HG02571 (cell line): ENCODE results near the gene ACOXL.
A peak's percentile ranks its signal among the peaks of the same experiment; 100 is the strongest.

Experiments used
- ATAC-seq: cut with Tn5 transposase; IDR thresholded peaks from one replicate; pipeline ENCODE4 v1.9.1; 2021; ENCODE audit warnings: mild to moderate bottlenecking, moderate library complexity; ENCODE audit not compliant: unreplicated experiment

The ACOXL gene

DNA sequence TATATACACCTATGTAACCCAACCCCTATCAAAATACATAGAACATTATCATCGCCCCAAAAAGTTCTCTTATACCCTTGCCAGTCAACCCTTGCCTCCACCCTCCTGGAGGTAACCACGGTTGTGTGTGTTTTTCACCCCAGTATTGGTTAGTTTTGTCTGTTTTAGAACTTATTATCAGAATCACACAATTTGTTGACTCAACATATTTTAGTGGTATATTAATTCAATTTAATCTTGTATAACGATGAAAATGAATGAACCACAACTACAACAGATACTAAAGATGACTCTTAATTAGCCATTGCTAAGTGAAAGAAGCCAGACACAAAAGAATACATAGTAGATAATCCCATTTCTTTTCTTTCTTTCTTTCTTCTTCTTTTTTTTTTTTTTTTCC, 19.3 kb downstream of the ACOXL start:
- ATAC-seq = no peak

DNA sequence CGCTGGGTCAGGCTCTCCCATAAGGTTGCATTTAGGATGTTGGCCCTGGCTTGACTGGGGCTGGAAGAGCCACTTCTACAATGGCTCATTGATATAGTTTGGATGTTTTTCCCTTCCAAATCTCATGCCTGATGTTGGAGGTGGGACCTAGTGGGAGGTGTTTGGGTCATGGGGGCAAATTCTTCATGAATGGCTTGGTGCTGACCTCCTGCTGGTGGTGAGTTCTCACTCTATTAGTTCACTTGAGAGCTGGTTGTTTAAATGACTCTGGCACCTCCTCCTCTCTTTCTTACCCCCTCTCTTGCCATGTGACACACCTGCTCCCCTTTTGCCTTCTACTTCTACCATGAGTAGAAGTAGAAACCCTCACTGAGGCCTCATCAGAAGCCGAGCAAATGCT, 20.5 kb downstream of the ACOXL start:
- no peak for ATAC-seq

DNA sequence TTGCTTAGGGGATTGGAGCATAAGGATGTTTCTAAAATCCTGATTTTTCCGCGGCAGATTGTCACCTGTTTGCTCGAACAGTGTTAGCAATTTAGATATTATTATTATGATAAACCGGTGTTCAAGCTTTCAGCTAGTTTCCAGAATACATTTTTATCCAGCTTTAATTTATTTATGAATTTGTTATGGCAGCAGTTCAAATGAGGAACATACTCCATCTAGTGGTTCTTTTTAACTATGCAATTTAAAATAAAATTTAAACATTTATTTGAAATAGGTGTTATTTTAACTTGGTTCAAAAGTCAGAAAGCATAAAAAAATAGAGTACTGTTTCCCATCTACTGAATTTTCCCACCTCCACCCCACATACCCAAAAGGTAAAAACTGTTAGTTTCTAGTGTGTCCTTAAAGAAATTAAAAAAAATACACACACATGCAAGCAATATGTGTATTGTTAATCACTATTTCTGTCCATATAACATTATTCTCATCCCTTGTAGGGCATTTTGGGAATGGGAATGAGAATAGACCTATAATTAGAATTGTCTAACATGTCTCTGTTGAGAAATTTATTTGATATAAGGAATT, 23.2 kb downstream of the ACOXL start:
- no peak for ATAC-seq

DNA sequence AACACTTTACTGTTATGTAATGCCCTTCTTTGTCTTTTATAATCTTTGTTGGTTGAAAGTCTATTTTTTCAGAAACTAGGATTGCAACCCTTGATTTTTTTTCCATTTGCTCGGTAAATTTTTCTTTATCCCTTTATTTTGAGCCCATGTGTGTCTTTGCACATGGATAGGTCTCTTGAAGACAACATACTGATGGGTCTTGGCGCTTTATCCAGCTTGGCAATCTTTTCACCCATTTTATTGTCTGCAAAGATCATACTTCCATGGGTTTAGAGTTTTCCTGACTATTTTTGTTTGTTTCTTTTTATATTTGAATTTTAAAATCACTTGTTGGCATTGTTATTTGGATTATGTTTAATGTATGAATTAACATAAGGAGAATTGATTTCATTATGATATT, 27.0 kb downstream of the ACOXL start:
- ATAC-seq = no peak

DNA sequence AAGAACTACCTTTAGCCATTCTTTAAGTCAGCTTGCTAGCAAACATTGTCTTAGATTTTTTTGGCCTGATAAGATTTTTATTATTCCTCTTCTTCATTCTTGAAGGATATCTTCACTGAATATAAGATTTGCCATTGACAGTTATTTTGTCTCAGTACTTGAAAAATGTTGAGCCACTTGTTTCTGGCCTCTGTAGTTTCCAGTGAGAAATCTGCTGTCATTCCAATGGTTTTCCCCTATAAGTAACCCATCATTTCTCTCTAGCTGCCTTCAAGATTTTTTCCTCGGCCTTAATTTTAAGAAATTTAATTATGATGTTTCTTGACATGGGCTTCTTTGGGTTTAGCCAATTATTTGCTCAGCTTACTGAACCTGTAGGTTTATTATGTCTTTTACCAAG, 32.6 kb downstream of the ACOXL start:
- ATAC-seq = no peak

DNA sequence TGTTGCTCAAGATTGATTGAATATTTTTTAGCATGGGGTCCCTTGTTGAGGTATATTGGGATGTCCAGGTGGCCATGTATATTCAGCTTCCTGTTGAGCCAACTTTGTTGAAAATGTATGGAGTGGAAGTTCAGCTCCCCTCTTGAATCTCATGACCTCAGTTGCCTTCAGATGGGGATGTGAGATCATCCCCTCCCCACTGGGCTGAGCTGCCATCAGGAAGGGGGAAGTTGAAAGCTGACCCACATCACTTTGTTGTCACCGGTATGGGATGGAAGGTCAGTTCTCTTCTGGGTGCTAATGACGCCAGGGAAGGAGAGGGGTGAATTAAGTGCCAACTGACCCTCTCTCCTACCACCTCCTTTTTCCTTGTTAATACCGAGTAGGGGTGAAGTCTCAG, 33.9 kb downstream of the ACOXL start:
- ATAC-seq = no peak

DNA sequence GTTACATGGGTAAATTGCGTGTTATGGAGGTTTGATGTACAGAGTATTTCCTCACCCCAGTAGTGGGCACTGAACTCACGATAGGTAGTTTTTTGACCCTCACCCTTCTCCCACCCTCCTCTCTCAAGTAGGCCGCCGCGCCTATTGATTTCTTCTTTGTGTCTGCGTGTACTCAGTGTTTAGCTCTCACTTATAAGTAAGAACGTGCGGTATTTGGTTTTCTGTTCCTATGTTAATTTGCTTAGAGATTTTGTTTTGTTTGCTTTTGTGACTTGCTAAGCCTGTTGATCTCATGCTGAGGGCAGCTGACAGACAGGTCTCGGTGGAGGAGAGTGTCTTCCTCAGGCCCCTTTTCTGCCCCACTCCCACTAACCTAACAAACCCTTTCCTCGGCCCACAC, 36.2 kb downstream of the ACOXL start:
- ATAC-seq = no peak

DNA sequence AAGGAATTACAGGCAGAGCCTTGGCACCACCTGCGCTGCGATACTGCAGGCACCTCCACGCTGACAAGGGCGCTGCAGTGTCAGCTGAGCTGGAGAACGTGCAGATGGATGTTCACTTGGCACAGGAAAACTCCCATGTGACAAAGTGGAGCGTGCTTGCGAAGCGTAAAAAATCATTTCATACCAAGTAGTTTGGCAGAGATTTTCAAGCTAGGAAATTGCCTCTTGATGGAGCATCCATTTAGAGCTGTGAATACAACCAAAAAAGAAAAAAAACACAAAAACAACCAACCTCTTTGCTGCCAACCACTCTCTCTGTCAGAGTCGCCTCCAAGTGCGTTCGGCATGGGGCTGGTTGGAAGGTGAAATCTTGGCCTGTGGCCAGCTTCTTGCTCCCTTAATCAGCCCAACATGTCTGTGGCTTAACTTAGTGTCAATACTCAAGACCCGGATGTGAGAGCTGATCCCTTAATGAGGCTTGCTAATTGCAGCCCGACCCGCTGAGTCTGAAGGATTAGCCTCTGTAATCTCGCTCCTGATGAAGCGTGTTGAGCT, 38.1 kb downstream of the ACOXL start:
- no peak for ATAC-seq

DNA sequence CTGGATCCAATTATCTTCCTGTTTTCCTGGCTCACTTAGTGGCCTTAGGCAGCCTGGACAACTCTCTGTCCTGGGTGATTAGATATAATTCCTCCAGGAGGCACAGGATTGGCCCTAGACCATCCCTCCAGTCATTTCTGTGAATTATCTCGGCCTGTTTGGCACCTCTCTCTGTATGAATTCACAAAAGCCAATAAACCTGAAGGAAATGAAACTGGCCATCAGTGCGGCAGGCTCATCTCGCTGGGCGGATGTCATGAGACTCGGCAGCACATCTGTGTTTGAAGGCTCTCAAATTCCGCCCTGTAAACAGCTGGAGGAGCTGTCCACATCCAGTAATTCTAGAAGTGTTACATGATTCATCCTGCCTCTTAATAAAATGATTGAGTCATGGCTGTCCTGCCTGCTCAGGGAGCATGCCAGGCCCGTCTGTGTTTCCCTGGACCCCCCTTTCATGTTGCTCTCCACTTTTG, 38.6 kb downstream of the ACOXL start:
- ATAC-seq = no peak

DNA sequence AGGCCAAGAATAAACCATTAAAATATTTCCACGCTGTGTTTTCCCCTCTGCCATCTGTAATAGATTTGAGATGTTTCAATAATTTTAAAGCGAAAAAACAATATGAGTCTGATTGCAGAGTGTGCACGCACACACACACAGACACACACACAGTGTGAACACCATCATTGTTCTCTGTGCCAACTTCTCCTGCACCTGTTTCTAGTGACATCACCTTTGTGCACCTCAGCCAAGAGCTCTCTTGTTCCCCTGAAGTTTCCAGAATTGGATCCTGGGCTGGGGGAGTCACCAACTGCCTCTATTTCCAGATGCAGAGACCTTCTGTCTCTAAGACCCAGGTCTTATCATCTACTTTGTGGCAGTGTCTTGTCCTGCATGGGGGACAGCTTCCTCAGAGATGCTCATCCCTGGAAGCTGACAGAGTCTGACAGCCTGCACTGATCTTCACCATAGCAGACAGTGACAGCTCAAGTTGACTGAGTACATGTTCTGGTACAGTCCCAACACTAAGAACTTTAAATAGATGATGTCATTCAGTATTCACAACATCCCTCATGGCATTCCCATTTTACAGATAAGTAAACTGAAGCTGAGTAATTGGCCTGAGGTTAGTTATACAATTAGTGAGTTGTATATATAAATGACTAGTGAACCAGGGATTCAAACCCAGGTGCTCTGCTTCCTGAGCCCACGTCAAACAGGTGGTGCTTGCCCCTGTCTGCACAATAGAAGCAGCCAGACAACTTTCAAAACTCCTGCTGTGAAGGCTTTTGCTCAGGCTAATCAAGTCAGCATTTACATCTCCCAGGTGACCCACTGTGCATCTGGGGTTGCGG, 39.4 kb downstream of the ACOXL start:
- ATAC-seq = no peak

DNA sequence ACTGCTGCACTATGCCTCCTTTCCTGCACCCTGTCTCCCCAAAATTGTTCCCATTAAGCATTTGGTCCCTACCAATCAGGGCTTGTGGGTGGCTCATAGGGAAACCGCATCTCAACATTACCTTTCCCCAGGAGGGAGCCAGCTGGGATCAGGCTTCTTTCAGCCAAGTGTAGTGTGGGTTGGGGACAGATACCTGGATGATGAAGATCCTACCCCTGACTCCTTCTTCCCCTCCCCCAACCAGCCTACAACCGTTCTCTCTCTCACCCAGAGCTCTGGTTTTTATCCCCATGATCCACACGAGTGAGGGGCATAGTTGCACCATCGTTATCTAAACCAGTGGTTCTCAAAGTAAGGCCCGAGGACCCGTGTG, 40.0 kb downstream of the ACOXL start:
- no peak for ATAC-seq

DNA sequence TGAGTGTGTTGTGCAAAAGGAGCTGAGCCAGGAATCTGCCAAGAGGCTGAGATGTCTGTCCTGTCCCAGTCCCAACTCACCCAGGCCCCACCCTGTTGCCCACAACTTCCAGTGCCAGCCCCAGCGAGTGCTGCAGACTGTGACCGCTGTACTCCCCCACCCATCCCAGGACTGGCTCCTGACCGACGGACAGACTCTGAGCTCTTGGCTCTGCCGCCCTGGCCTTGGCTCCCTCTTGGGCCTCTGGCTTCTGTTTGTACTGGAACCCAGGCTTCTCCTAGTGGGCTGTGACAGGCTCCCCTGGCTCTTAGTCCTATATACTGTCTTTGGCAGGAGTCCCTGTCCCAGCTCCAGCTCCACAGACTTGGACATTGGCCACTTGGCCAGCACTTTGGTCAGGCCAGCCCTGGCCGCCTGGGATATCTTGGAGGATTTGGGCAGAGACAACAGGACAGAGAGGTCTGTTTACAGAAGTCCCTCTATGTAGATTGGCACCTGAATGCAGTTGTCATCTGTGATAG, 41.1 kb downstream of the ACOXL start:
- no peak for ATAC-seq

DNA sequence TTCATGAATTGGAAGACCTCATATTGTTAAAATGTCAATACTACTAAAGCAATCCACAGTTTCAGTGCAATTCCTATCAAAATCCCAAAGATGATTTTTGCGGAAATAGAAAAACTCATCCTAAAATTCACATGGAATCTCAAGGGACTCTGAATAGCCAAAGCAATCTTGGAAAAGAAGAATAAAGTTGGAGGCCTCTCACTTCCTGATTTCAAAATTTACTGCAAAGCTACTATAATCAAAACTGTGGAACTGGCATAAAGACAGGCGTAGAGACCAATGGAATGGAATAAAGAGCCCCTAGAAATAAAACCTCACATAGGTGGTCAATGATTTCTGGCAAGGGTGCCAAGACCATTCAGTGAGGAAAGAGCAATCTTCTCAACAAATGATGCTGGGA, 42.3 kb downstream of the ACOXL start:
- ATAC-seq = no peak

DNA sequence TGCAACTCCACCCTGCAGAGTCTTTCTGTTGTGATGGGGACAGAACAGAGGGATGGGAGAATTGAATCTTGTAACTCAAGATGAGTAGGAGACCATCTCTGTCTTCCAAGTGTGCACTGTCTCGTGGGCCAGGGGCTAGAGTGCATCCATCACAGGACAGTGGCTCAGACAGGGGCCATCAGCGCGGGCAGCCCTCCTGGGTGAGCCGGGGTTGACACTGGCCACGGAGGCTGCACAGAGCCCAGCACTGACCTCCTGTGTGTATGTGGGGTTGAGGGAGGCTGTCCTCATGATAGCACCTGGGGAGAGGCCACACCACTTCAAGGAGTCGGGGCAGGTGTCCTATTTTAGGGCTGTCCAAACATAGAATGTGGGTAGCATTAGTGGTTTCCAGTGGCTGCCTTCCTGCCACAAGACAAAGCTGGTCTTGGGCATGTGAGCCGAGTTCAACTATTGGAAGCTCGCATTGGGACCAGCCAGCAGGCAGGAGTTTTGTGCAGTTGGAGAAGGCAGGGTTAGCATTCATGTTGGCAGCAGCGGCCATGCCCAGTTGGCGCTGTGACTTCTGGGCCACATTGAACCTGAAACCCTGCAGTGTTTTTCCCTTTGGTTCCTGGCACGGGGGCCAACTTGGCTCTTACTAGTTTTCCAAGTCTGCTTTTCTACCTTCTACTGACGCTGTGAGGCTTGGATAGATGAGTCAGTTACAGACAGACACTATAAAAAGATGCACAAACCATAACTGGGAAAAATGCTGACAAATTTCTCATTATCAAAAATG, 45.3 kb downstream of the ACOXL start:
- ATAC-seq = no peak

DNA sequence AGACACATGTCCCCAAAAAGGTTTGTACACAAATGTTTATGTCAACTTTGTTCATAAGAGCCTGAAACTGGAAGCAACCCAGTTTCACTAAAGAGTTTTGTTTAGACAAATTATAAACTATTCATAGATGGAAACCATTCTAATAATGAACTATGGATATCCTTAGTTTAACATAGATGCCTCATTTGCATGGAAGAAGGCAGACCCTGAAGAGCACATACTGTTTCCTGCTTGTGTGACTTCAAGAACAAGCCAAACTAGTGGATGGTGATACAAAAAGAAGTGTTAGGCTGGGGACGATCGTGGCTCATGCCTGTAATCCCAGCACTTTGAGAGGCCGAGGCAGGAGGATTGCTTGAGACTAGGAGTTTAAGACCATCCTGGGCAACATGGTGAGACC, 48.1 kb downstream of the ACOXL start:
- ATAC-seq = peak; percentile 54

DNA sequence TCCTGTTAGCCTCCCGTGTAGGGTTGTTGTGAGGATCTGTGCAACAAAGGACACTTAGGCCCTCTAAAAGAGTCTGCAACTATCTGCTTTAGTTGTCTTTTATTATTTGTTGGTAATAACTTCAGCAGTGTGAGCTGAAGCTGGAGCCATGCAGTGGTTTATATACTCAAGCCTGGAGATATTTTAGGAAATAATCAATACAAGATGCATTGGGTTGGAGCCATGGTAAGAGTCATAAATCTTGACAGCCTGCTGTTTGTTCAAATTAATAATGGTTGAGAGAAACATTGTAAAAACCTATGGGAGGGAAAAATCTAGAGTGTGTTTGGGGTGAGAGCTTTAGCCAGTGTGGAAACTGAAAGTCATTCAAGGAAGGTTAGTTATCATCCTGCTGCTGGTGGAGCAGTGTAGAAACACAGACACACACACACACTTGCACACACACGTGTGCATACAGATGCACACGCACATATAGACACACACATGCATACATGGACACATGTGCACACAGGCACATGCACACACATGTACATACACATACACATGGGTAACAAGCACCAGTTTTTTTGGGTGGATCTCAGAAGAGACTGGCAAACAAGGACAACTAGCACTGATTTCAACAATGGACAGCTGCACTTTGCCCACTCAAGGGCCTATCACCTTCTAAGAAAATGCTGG, 51.0 kb downstream of the ACOXL start:
- ATAC-seq = no peak

DNA sequence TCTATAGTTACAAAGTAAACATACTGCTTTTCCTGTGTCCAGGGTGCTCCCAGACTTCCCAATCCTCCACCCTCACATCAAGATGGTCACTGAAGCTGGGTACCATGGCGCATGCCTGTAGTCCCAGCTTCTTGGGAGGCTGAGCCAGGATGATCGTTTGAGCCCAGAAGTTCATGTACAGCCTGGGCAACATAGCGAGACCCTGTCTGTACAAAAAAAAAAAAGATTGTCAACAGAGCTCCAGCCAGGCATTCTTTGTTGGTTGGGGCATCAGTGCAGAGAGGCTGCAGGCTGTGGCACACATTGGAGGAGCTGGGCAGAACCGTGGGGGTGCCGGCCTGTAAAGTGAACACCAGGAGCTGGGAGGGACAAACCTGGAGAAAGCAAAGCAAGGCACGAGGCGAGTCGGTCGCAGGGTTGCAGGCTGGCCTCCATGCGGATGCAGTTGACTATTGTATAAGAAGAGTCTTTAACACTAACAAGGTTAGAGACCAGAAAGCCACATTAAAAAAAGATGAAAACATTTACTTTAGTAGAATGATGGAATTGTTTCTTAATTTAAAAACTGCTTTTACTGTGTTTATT, 51.8 kb downstream of the ACOXL start:
- ATAC-seq = no peak

DNA sequence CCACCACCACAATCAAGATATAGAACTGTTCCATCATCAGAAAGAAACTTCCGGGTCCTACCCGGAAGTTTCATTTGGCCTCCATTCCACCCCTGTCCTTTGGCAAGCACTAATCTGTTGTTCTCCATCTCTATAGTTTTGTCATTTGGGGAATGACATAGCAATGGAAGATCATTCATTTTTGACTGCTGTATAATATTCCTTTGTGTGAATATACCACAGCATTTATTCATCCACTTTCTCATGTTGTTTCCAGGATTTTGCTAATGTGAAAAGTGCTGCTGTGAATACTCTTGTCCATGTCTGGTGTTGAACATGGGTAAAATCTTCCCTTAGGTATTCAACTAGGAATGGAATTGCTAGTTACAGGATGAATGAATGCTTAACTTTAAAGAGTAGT, 53.1 kb downstream of the ACOXL start:
- no peak for ATAC-seq

DNA sequence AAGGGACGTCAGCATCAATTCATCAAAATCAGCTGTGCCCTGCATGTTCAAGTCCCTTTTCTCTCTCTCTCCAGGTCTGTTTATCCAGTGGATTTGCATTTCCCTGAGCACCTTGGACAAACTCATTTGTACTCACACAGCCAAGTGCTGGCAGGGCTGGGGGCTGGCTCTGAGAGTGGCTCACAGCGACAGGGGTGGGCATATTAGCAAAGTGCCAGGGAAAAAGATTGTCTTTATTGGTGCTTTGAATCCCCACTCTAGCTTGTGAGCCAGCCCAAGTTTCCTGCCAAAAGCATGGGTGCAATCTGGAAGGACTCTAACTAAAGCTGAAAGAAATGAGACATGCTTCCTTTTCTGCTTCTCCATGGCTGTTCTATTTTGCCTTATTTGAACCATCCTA, 56.6 kb downstream of the ACOXL start:
- ATAC-seq = no peak

DNA sequence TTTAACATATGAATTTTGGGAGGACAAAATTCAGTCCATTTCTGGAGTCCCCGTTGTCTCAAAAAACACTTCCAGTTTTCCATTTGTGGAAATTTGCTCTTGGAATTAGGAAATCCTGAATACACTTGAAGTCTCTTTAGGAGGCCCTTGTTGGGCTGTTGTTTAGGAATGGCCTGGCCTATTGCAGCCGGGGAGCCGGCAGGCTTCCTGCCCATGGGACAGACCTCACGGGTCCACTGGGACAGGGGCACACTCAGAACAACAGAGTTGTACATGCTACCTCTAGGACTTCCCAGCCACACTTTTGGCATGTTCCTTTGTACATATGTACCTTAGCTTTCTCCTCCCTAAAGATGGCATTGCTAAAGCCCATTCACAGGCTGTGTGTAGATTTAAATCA, 57.3 kb downstream of the ACOXL start:
- no peak for ATAC-seq
